Measurements from ENCODE around the gene NEURL1B. TPM values are rescaled to one million over a fixed set of nuclear protein-coding genes. Genes with fewer than 3 reads are reported as not detected.

The NEURL1B gene
- total and polyA plus RNA-seq, 4 donors, result 1.5 to 10.0 (median 5.5) TPM

DNA sequence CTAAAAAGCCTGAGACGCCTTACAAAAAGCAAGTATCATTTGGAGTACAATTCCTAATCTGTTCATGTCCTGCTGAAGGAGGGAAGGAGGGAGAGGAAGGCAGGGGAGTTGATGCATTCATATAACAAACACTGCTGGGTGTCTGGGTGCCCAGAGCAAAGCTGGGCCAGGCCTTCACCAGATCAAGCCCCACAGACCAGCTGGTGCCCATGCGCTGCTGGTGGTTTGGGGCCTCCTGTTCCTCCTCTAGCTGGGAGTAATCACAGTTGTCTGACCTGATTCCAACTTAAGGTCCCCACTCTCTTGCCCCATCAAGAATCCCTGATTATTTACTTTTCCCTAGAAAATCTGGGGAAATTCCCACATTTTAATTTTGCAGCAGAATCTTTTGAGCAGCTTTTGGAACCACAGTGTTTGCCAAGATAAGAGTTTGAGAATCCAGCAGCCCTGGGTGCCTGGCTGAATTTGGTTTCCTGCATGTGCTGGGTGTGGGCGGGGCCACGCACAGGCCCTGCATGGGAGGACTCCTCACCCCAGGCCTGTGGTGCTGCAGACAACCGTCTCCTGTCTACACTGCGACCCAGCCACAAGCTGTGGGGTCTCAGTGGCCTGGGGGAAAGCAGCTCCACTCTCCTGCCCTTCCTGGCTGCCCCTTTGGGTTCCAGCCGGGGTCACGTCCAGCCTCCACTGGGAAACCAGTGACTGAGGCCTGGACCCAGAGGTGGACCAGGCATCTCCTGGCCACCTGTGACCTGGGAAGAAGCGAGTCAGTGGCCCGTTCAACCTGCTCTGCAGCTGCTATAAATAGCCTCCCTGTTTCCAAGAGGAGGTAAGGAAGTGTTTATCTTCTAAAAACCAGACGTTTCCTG, 47.5 kb downstream of the NEURL1B start:
- peaks cover 3 to 9% (median 6%) of the 10 kb centered on the region in 4 donors for H3K4me1 ChIP-seq (ENCODE audit: control insufficient read depth in 4 of 4, insufficient read depth in 4 of 4, low read length in 3 of 4)
- H3K27me3 ChIP-seq (ENCODE audit: control insufficient read depth in 4 of 4, insufficient read depth in 4 of 4, low read length in 3 of 4), result no peaks in the 10 kb centered on the region
- TF ChIP-seq HNF4A (conservative IDR thresholded peaks at IDR 0.05) (no peak), FOXA2 (IDR thresholded peaks at IDR 0.05) (no peak), RAD21 (IDR thresholded peaks at IDR 0.05) (no peak)
- H3K9me3 ChIP-seq (ENCODE audit: control insufficient read depth in 4 of 4, low read length in 3 of 4), result no peaks in the 10 kb centered on the region
- no peak for DNase-seq (ENCODE audit: low spot score)
- 67% methylated on average over 11 of the region's 11 CpGs for WGBS
- no peak overlapping the region for H3K4me3 ChIP-seq (ENCODE audit: low read depth in 1 of 3, low read length in 3 of 3)
- H3K27ac ChIP-seq (ENCODE audit: low read depth in 1 of 2, low read length in 2 of 2), result peak overlapping the region; percentile 39 to 43
- no peak overlapping the region for H3K9ac ChIP-seq (ENCODE audit: low read depth in 1 of 2, low read length in 2 of 2)
- H3K36me3 ChIP-seq (ENCODE audit: control insufficient read depth in 4 of 4, insufficient read depth in 3 of 4, low read depth in 1 of 4, low read length in 3 of 4), result no peaks in the 10 kb centered on the region

GRCh38 chr5:172689218-172689572, 48.1 kb downstream of the NEURL1B start:
- DNase-seq (ENCODE audit: low spot score), result no peak
- WGBS, result 74% methylated on average over 7 of the region's 7 CpGs
- Histone ChIP-seq H3K4me1 (ENCODE audit: control insufficient read depth in 4 of 4, insufficient read depth in 4 of 4, low read length in 3 of 4) (peaks cover 3 to 9% (median 5%) of the 10 kb centered on the region in 4 donors), H3K9me3 (ENCODE audit: control insufficient read depth in 4 of 4, low read length in 3 of 4) (no peaks in the 10 kb centered on the region), H3K9ac (ENCODE audit: low read depth in 1 of 2, low read length in 2 of 2) (no peak overlapping the region), H3K27me3 (ENCODE audit: control insufficient read depth in 4 of 4, insufficient read depth in 4 of 4, low read length in 3 of 4) (no peaks in the 10 kb centered on the region), H3K4me3 (ENCODE audit: low read depth in 1 of 3, low read length in 3 of 3) (no peak overlapping the region), H3K27ac (ENCODE audit: low read depth in 1 of 2, low read length in 2 of 2) (peak overlapping the region in 1 of 2 donors; percentile 39), H3K36me3 (ENCODE audit: control insufficient read depth in 4 of 4, insufficient read depth in 3 of 4, low read depth in 1 of 4, low read length in 3 of 4) (no peaks in the 10 kb centered on the region)
- TF ChIP-seq, protein P1, sequence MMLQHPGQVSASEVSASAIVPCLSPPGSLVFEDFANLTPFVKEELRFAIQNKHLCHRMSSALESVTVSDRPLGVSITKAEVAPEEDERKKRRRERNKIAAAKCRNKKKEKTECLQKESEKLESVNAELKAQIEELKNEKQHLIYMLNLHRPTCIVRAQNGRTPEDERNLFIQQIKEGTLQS (IDR thresholded peaks at IDR 0.05), result no peak
- no peak for TF ChIP-seq GABPA (IDR thresholded peaks at IDR 0.05 in 1 of 2, conservative IDR thresholded peaks at IDR 0.05 in 1 of 2)
- TF ChIP-seq SP1 (IDR thresholded peaks at IDR 0.05), result no peak
- no peak for TF ChIP-seq NR2F2 (IDR thresholded peaks at IDR 0.05)
- TF ChIP-seq, protein P2, sequence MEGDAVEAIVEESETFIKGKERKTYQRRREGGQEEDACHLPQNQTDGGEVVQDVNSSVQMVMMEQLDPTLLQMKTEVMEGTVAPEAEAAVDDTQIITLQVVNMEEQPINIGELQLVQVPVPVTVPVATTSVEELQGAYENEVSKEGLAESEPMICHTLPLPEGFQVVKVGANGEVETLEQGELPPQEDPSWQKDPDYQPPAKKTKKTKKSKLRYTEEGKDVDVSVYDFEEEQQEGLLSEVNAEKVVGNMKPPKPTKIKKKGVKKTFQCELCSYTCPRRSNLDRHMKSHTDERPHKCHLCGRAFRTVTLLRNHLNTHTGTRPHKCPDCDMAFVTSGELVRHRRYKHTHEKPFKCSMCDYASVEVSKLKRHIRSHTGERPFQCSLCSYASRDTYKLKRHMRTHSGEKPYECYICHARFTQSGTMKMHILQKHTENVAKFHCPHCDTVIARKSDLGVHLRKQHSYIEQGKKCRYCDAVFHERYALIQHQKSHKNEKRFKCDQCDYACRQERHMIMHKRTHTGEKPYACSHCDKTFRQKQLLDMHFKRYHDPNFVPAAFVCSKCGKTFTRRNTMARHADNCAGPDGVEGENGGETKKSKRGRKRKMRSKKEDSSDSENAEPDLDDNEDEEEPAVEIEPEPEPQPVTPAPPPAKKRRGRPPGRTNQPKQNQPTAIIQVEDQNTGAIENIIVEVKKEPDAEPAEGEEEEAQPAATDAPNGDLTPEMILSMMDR (IDR thresholded peaks at IDR 0.05; ENCODE audit: low read depth, low read length, missing input control), result no peak
- TF ChIP-seq, protein P3, sequence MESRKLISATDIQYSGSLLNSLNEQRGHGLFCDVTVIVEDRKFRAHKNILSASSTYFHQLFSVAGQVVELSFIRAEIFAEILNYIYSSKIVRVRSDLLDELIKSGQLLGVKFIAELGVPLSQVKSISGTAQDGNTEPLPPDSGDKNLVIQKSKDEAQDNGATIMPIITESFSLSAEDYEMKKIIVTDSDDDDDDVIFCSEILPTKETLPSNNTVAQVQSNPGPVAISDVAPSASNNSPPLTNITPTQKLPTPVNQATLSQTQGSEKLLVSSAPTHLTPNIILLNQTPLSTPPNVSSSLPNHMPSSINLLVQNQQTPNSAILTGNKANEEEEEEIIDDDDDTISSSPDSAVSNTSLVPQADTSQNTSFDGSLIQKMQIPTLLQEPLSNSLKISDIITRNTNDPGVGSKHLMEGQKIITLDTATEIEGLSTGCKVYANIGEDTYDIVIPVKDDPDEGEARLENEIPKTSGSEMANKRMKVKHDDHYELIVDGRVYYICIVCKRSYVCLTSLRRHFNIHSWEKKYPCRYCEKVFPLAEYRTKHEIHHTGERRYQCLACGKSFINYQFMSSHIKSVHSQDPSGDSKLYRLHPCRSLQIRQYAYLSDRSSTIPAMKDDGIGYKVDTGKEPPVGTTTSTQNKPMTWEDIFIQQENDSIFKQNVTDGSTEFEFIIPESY (IDR thresholded peaks at IDR 0.05), result no peak
- no peak for TF ChIP-seq TAF1 (conservative IDR thresholded peaks at IDR 0.05)
- no peak for TF ChIP-seq HNF4G (IDR thresholded peaks at IDR 0.05)
- TF ChIP-seq, protein P4, sequence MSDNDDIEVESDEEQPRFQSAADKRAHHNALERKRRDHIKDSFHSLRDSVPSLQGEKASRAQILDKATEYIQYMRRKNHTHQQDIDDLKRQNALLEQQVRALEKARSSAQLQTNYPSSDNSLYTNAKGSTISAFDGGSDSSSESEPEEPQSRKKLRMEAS (IDR thresholded peaks at IDR 0.05), result no peak
- TF ChIP-seq FOXA2 (IDR thresholded peaks at IDR 0.05), result no peak
- no peak for TF ChIP-seq RAD21 (IDR thresholded peaks at IDR 0.05)
- TF ChIP-seq HNF4A (conservative IDR thresholded peaks at IDR 0.05), result no peak

- no peak overlapping the region for H3K4me3 ChIP-seq (ENCODE audit: low read depth in 1 of 3, low read length in 3 of 3)
- DNase-seq (ENCODE audit: low spot score), result no peak
- no peak overlapping the region for H3K9ac ChIP-seq (ENCODE audit: low read depth in 1 of 2, low read length in 2 of 2)
- no peaks in the 10 kb centered on the region for H3K27me3 ChIP-seq (ENCODE audit: control insufficient read depth in 4 of 4, insufficient read depth in 4 of 4, low read length in 3 of 4)
- no peaks in the 10 kb centered on the region for H3K9me3 ChIP-seq (ENCODE audit: control insufficient read depth in 4 of 4, low read length in 3 of 4)
- H3K4me1 ChIP-seq (ENCODE audit: control insufficient read depth in 4 of 4, insufficient read depth in 4 of 4, low read length in 3 of 4), result peaks cover 3 to 9% (median 5%) of the 10 kb centered on the region in 4 donors
- no peaks in the 10 kb centered on the region for H3K36me3 ChIP-seq (ENCODE audit: control insufficient read depth in 4 of 4, insufficient read depth in 3 of 4, low read depth in 1 of 4, low read length in 3 of 4)
- WGBS, result 83% methylated on average over 10 of the region's 10 CpGs
- TF ChIP-seq FOXA2 (IDR thresholded peaks at IDR 0.05) (no peak), EGR1 (IDR thresholded peaks at IDR 0.05; ENCODE audit: low read depth in 2 of 2) (no peak), NR2F2 (IDR thresholded peaks at IDR 0.05) (no peak), GABPA (IDR thresholded peaks at IDR 0.05 in 1 of 2, conservative IDR thresholded peaks at IDR 0.05 in 1 of 2) (no peak), HNF4G (IDR thresholded peaks at IDR 0.05) (no peak), SP1 (IDR thresholded peaks at IDR 0.05) (no peak), RAD21 (IDR thresholded peaks at IDR 0.05) (no peak), YY1 (IDR thresholded peaks at IDR 0.05) (no peak), TAF1 (conservative IDR thresholded peaks at IDR 0.05) (no peak)
- TF ChIP-seq, protein P5, sequence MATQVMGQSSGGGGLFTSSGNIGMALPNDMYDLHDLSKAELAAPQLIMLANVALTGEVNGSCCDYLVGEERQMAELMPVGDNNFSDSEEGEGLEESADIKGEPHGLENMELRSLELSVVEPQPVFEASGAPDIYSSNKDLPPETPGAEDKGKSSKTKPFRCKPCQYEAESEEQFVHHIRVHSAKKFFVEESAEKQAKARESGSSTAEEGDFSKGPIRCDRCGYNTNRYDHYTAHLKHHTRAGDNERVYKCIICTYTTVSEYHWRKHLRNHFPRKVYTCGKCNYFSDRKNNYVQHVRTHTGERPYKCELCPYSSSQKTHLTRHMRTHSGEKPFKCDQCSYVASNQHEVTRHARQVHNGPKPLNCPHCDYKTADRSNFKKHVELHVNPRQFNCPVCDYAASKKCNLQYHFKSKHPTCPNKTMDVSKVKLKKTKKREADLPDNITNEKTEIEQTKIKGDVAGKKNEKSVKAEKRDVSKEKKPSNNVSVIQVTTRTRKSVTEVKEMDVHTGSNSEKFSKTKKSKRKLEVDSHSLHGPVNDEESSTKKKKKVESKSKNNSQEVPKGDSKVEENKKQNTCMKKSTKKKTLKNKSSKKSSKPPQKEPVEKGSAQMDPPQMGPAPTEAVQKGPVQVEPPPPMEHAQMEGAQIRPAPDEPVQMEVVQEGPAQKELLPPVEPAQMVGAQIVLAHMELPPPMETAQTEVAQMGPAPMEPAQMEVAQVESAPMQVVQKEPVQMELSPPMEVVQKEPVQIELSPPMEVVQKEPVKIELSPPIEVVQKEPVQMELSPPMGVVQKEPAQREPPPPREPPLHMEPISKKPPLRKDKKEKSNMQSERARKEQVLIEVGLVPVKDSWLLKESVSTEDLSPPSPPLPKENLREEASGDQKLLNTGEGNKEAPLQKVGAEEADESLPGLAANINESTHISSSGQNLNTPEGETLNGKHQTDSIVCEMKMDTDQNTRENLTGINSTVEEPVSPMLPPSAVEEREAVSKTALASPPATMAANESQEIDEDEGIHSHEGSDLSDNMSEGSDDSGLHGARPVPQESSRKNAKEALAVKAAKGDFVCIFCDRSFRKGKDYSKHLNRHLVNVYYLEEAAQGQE (IDR thresholded peaks at IDR 0.05), result no peak
- H3K27ac ChIP-seq (ENCODE audit: low read depth in 1 of 2, low read length in 2 of 2), result peak overlapping the region in 1 of 2 donors; percentile 39
Measured at GRCh38 chr5:172689801-172690200, 48.7 kb downstream of the NEURL1B start.
